Mucosa of stomach (tissue), 1 donor: ENCODE data around the gene INSC.

Experiments
- H3K27me3 ChIP-seq: one replicate; pipeline ENCODE4 v1.7.0; 2013; ENCODE audit warnings: mild to moderate bottlenecking, low read length; ENCODE audit not compliant: control insufficient read depth, insufficient read depth
- H3K36me3 ChIP-seq: one replicate; pipeline ENCODE4 v1.7.0; 2013; ENCODE audit warnings: low read length; ENCODE audit not compliant: control insufficient read depth, insufficient read depth
- H3K4me1 ChIP-seq: one replicate; pipeline ENCODE4 v1.7.0; 2013; ENCODE audit warnings: mild to moderate bottlenecking, low read length; ENCODE audit not compliant: control insufficient read depth, insufficient read depth
- H3K4me3 ChIP-seq: one replicate; pipeline ENCODE4 v1.7.0; 2013; ENCODE audit warnings: low read length
- H3K9ac ChIP-seq: one replicate; pipeline ENCODE4 v1.7.0; 2013; ENCODE audit warnings: mild to moderate bottlenecking, low read length, moderate library complexity
- H3K9me3 ChIP-seq: one replicate; pipeline ENCODE4 v1.7.0; 2013; ENCODE audit warnings: mild to moderate bottlenecking, low read length, moderate library complexity; ENCODE audit not compliant: control insufficient read depth
- donor health status: Pancreatic carcinoma.

The INSC gene

GRCh38 chr11:15157606-15158137, 42.9 kb downstream of the INSC start:
- Histone ChIP-seq H3K9ac (no peak overlapping the region), H3K4me3 (no peak overlapping the region), H3K4me1 (peaks cover 16% of the 10 kb centered on the region), H3K36me3 (no peaks in the 10 kb centered on the region), H3K9me3 (no peaks in the 10 kb centered on the region), H3K27me3 (no peaks in the 10 kb centered on the region)

DNA sequence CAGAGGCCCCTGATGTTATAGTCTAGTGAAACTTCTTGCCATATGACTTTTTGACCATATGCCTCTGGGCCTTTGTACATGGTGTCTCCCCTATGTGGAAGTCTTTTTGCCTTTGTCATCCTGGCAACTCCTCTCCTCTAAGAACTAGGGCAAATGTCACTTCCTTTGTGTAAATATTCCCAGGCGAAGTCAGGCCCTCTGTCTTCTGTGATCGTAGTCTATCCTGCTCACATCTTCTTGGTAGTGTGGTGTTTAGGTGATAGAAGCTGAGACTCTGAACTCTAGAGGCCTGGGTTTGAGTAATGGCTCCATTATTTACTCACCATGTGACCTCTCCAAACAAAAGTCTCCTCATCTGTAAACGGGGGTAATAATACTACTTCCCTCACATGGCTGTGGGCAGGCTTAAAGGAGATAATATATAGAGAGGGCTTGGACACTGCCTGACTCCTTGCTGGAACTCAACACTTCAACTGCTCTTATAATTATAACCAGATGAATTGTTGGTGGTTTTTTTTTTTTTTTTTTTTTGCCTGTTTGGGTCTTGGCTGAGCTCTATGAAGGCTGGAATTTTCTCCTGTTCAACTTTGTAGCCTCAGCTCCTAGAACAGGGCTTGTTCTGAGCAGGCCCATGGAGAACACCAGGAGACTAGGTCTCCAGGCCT, 43.8 kb downstream of the INSC start:
- Histone ChIP-seq H3K9me3 (no peaks in the 10 kb centered on the region), H3K36me3 (no peaks in the 10 kb centered on the region), H3K4me3 (no peak overlapping the region), H3K4me1 (peaks cover 16% of the 10 kb centered on the region), H3K27me3 (no peaks in the 10 kb centered on the region), H3K9ac (no peak overlapping the region)

- H3K9ac ChIP-seq = no peak overlapping the region
- H3K9me3 ChIP-seq = no peaks in the 10 kb centered on the region
- no peaks in the 10 kb centered on the region for H3K36me3 ChIP-seq
- H3K4me1 ChIP-seq = peaks cover 16% of the 10 kb centered on the region
- no peaks in the 10 kb centered on the region for H3K27me3 ChIP-seq
- no peak overlapping the region for H3K4me3 ChIP-seq
Observed at GRCh38 chr11:15159085-15159484, 44.4 kb downstream of the INSC start.

DNA sequence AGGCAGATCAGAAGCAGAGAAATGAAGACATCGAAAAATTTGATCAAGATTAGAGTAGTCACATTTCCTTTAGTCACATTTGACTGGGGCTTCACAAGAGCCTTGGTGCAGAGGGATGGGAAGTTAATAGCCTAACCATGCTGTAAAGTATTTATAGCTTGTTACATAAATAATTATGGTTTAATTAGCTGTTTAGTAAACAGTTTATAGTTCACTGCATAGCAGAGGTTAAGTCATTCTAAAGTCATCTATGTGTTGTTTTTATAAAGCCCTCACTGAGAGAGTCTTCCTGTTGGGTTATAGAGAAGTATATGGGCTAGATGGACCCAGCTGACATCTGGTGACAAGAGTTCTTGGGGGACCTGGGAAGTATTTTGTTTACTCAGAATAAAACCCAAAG, 47.1 kb downstream of the INSC start:
- H3K36me3 ChIP-seq = no peaks in the 10 kb centered on the region
- peaks cover 16% of the 10 kb centered on the region for H3K4me1 ChIP-seq
- H3K27me3 ChIP-seq = no peaks in the 10 kb centered on the region
- H3K9ac ChIP-seq = no peak overlapping the region
- H3K9me3 ChIP-seq = no peaks in the 10 kb centered on the region
- H3K4me3 ChIP-seq = no peak overlapping the region

DNA sequence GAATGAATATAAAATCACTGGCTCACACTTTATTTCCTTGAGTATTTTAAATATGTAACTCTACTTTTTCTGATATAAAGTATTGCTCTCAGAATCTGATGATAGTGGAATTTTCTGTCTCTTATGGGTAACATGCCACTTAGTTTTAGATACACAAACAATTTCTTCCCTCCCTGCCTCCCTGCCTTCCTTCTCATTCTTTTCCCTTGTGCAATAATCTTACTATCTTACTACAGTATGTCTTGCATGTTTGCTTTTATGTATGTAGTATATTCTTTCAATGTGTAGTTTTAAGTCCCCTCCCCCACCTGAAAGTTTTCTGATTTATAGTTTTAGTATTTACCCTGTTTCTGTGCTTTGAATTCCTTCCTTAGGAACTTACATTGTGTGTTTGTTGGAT, 48.4 kb downstream of the INSC start:
- Histone ChIP-seq H3K9me3 (no peaks in the 10 kb centered on the region), H3K4me1 (peaks cover 9% of the 10 kb centered on the region), H3K36me3 (no peaks in the 10 kb centered on the region), H3K9ac (no peak overlapping the region), H3K27me3 (no peaks in the 10 kb centered on the region), H3K4me3 (no peak overlapping the region)

DNA sequence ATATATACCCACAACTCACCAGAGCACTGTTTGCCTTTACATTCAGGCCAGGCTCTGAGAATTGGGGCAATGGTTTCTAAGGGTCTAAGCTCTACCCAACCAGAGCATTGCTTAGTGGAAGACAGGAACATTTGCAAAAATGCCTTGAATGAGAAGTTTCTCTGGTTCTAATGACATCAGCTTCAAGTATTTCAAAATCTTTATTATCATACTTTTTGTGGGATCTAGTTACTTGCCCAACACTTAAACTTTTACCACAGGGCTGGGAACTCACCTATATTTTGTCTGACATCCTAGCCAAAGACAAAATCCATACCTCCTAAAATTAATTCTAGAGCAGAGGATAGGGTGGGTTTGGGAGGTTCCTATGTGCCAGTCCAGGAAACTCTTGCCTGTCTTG, 51.5 kb downstream of the INSC start:
- no peaks in the 10 kb centered on the region for H3K4me1 ChIP-seq

GRCh38 chr11:15169815-15170551, 55.3 kb downstream of the INSC start:
- no peak overlapping the region for H3K4me3 ChIP-seq
- H3K9ac ChIP-seq = no peak overlapping the region
- H3K27me3 ChIP-seq = no peaks in the 10 kb centered on the region
- H3K4me1 ChIP-seq = no peaks in the 10 kb centered on the region
- H3K9me3 ChIP-seq = no peaks in the 10 kb centered on the region
- no peaks in the 10 kb centered on the region for H3K36me3 ChIP-seq

More for the DNA sequence above, 51.5 kb downstream of the INSC start:
- Histone ChIP-seq H3K9me3 (no peaks in the 10 kb centered on the region), H3K36me3 (no peaks in the 10 kb centered on the region), H3K27me3 (no peaks in the 10 kb centered on the region), H3K9ac (no peak overlapping the region), H3K4me3 (no peak overlapping the region)

GRCh38 chr11:15170698-15171097, 56.0 kb downstream of the INSC start:
- Histone ChIP-seq H3K27me3 (no peaks in the 10 kb centered on the region), H3K4me3 (no peak overlapping the region), H3K9ac (no peak overlapping the region), H3K4me1 (no peaks in the 10 kb centered on the region), H3K9me3 (no peaks in the 10 kb centered on the region), H3K36me3 (no peaks in the 10 kb centered on the region)

DNA sequence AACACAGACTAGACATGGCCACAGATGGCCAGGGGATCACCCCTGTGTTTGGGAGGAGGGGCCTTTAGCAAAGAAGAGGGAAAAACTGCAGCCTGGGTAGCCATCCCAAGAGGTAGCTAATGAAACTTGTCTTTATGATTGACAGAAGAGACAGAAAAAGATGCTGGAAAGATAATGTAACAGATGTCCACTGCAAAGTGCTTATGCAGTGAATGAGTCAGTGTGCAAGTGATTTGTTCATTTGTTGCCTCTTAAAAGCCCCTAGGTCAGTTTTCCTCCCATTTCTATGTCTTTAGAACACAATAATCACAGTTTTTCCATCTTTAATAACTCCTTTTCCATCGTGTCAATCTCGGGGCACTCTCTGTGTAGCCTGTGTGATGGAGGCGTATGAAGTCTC, 57.2 kb downstream of the INSC start:
- H3K4me1 ChIP-seq = peaks cover 4% of the 10 kb centered on the region
- no peaks in the 10 kb centered on the region for H3K36me3 ChIP-seq
- H3K27me3 ChIP-seq = no peaks in the 10 kb centered on the region
- H3K9ac ChIP-seq = no peak overlapping the region
- H3K4me3 ChIP-seq = no peak overlapping the region
- no peaks in the 10 kb centered on the region for H3K9me3 ChIP-seq

DNA sequence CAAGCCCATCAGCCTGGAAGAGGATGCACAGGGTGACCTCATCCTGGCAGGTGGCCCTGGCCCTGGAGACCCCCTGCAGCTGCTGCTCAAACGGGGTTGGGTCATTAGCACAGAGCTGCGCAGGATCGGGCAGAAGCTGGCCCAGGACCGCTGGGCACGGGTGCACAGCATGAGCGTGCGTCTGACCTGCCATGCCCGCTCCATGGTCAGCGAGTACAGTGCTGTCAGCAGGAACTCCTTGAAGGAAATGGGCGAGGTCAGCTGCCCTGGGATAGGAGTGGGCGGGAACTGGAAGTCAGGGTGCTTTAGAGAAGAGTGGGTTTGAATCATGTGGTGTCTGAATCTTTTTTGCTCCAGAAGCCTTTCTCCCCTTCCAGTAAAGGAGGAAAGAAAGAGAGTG, 61.1 kb downstream of the INSC start:
- Histone ChIP-seq H3K36me3 (no peaks in the 10 kb centered on the region), H3K27me3 (no peaks in the 10 kb centered on the region), H3K9me3 (no peaks in the 10 kb centered on the region), H3K9ac (no peak overlapping the region), H3K4me3 (no peak overlapping the region), H3K4me1 (peaks cover 22% of the 10 kb centered on the region)

DNA sequence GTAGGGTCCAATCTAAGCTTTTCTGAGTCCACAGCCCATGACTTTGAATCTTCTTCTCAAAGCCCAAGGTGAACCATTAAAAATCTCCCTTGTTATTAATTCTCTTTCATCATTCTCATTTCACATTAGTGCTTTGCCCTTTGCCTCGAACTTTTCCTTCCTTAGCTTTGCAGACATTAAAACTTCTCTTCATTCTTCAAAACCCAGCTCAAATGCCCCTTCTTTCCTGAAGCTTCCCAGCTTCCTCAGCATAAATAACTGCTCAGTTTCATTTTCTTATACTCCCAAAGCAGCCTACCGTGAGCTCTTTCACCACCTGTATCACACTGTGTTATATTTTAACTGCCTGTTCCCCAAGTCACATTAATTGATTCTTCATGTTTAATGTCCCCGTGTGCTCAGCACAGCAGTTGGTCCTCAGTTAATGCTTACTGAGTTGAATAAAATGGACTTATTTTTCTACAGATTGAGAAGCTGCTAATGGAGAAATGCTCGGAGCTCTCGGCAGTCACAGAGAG, 62.0 kb downstream of the INSC start:
- Histone ChIP-seq H3K36me3 (no peaks in the 10 kb centered on the region), H3K27me3 (no peaks in the 10 kb centered on the region), H3K9me3 (no peaks in the 10 kb centered on the region), H3K4me1 (peaks cover 22% of the 10 kb centered on the region), H3K9ac (no peak overlapping the region), H3K4me3 (no peak overlapping the region)

- H3K9me3 ChIP-seq = no peaks in the 10 kb centered on the region
- no peaks in the 10 kb centered on the region for H3K36me3 ChIP-seq
- H3K4me3 ChIP-seq = no peak overlapping the region
- no peaks in the 10 kb centered on the region for H3K27me3 ChIP-seq
- no peak overlapping the region for H3K9ac ChIP-seq
- H3K4me1 ChIP-seq = peaks cover 22% of the 10 kb centered on the region
Observed at GRCh38 chr11:15177491-15177890, 62.8 kb downstream of the INSC start.
